Measurements from ENCODE around the gene FYN. TPM values are rescaled to one million over a fixed set of nuclear protein-coding genes. Genes with fewer than 3 reads are reported as not detected.
"Not testable (repeated sequence)": the region's sequence is repeated elsewhere in the genome, so short reads cannot be mapped to it uniquely, and the experiment has no call there.

Gene FYN
- total RNA-seq, 1 donor from 2014 or later = 474 TPM

DNA sequence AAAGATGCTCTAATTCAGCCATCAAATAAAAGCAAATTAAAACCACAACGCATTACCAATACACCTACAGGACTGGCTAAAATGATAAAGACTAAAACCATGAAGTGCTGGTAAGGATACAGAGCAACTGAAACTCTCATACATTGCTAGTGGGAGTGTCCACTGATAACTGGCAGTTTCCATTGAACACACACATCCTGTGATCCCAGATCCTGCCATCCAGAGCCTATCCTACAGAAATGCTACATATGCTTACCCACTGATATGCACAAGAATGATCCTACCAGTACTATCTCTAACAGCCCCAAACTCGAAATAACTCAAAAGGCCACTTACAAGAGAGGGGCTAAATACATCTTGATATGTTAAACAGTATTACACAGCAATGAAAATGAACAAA is 81.0 kb downstream of the FYN start:
- H3K4me3 Mint-ChIP-seq (ENCODE audit: unreplicated experiment) = no peak overlapping the region
- H3K4me1 Mint-ChIP-seq (ENCODE audit: unreplicated experiment) = peaks cover 41% of the 10 kb centered on the region
- no peak overlapping the region for H3K27ac Mint-ChIP-seq (ENCODE audit: unreplicated experiment)
- H3K27me3 Mint-ChIP-seq (ENCODE audit: unreplicated experiment) = peaks cover 8% of the 10 kb centered on the region
- peaks cover 6% of the 10 kb centered on the region for H3K36me3 Mint-ChIP-seq (ENCODE audit: low read depth, unreplicated experiment)
- TF ChIP-seq, protein P1, sequence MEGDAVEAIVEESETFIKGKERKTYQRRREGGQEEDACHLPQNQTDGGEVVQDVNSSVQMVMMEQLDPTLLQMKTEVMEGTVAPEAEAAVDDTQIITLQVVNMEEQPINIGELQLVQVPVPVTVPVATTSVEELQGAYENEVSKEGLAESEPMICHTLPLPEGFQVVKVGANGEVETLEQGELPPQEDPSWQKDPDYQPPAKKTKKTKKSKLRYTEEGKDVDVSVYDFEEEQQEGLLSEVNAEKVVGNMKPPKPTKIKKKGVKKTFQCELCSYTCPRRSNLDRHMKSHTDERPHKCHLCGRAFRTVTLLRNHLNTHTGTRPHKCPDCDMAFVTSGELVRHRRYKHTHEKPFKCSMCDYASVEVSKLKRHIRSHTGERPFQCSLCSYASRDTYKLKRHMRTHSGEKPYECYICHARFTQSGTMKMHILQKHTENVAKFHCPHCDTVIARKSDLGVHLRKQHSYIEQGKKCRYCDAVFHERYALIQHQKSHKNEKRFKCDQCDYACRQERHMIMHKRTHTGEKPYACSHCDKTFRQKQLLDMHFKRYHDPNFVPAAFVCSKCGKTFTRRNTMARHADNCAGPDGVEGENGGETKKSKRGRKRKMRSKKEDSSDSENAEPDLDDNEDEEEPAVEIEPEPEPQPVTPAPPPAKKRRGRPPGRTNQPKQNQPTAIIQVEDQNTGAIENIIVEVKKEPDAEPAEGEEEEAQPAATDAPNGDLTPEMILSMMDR (IDR thresholded peaks at IDR 0.05; ENCODE audit: unreplicated experiment) = no peak
- no peak for DNase-seq (ENCODE audit: low spot score)
- H3K9me3 Mint-ChIP-seq (ENCODE audit: unreplicated experiment) = no peaks in the 10 kb centered on the region

DNA sequence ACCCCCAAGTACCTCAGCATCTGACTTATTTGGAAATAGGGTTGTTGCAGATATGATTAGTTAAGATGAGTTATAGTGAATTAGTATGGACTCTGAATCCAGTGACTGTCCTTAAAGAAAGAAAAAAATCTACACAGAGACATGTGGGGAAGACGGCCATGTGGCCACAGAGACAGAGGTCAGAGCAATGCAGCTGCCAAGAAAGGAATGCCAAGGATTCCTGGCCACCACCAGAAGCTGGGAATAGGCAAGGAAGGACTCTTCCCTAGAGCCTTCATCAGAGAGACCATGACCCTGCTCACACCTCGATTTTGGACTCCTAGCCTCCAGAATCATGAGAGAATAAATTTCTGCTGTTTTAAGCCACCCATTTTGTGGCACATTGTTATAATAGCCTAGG is 81.8 kb downstream of the FYN start:
- Mint-ChIP-seq H3K36me3 (ENCODE audit: low read depth, unreplicated experiment) (peaks cover 6% of the 10 kb centered on the region), H3K27me3 (ENCODE audit: unreplicated experiment) (peaks cover 8% of the 10 kb centered on the region), H3K4me3 (ENCODE audit: unreplicated experiment) (no peak overlapping the region), H3K9me3 (ENCODE audit: unreplicated experiment) (no peaks in the 10 kb centered on the region), H3K27ac (ENCODE audit: unreplicated experiment) (peak overlapping the region; percentile 3), H3K4me1 (ENCODE audit: unreplicated experiment) (peaks cover 41% of the 10 kb centered on the region)
- TF ChIP-seq, protein P1 (IDR thresholded peaks at IDR 0.05; ENCODE audit: unreplicated experiment) = no peak
- DNase-seq (ENCODE audit: low spot score) = no peak

GRCh38 chr6:111789598-111789997 is 83.7 kb downstream of the FYN start:
- H3K27ac Mint-ChIP-seq (ENCODE audit: unreplicated experiment) = no peak overlapping the region
- DNase-seq (ENCODE audit: low spot score) = no peak
- H3K9me3 Mint-ChIP-seq (ENCODE audit: unreplicated experiment) = no peaks in the 10 kb centered on the region

GRCh38 chr6:111788379-111789276 is 84.6 kb downstream of the FYN start:
- no peak for DNase-seq (ENCODE audit: low spot score)
- TF ChIP-seq, protein P1 (IDR thresholded peaks at IDR 0.05; ENCODE audit: unreplicated experiment) = no peak
- peaks cover 6% of the 10 kb centered on the region for H3K27me3 Mint-ChIP-seq (ENCODE audit: unreplicated experiment)
- no peak overlapping the region for H3K27ac Mint-ChIP-seq (ENCODE audit: unreplicated experiment)
- no peaks in the 10 kb centered on the region for H3K9me3 Mint-ChIP-seq (ENCODE audit: unreplicated experiment)
- H3K4me1 Mint-ChIP-seq (ENCODE audit: unreplicated experiment) = peaks cover 41% of the 10 kb centered on the region
- H3K36me3 Mint-ChIP-seq (ENCODE audit: low read depth, unreplicated experiment) = peaks cover 11% of the 10 kb centered on the region
- H3K4me3 Mint-ChIP-seq (ENCODE audit: unreplicated experiment) = no peak overlapping the region

More at GRCh38 chr6:111789598-111789997, 83.7 kb downstream of the FYN start:
- Mint-ChIP-seq H3K27me3 (ENCODE audit: unreplicated experiment) (peaks cover 8% of the 10 kb centered on the region), H3K4me1 (ENCODE audit: unreplicated experiment) (peaks cover 41% of the 10 kb centered on the region), H3K4me3 (ENCODE audit: unreplicated experiment) (no peak overlapping the region), H3K36me3 (ENCODE audit: low read depth, unreplicated experiment) (peaks cover 11% of the 10 kb centered on the region)
- TF ChIP-seq, protein P1 (IDR thresholded peaks at IDR 0.05; ENCODE audit: unreplicated experiment) = no peak

- not testable (repeated sequence) for H3K4me3 Mint-ChIP-seq (ENCODE audit: unreplicated experiment); H3K27me3 Mint-ChIP-seq (ENCODE audit: unreplicated experiment); H3K27ac Mint-ChIP-seq (ENCODE audit: unreplicated experiment); DNase-seq (ENCODE audit: low spot score); H3K9me3 Mint-ChIP-seq (ENCODE audit: unreplicated experiment)
- Mint-ChIP-seq H3K4me1 (ENCODE audit: unreplicated experiment) (peaks cover 39% of the 10 kb centered on the region), H3K36me3 (ENCODE audit: low read depth, unreplicated experiment) (peaks cover 20% of the 10 kb centered on the region)
These were observed 87.1 kb downstream of the FYN start for GRCh38 chr6:111786151-111786550.
